ENCODE measurements around the gene ERICH2. TPM values are rescaled to one million over a fixed set of nuclear protein-coding genes. Genes with fewer than 3 reads are reported as not detected.

The ERICH2 gene
- total RNA-seq, 1 donor, result not detected

DNA sequence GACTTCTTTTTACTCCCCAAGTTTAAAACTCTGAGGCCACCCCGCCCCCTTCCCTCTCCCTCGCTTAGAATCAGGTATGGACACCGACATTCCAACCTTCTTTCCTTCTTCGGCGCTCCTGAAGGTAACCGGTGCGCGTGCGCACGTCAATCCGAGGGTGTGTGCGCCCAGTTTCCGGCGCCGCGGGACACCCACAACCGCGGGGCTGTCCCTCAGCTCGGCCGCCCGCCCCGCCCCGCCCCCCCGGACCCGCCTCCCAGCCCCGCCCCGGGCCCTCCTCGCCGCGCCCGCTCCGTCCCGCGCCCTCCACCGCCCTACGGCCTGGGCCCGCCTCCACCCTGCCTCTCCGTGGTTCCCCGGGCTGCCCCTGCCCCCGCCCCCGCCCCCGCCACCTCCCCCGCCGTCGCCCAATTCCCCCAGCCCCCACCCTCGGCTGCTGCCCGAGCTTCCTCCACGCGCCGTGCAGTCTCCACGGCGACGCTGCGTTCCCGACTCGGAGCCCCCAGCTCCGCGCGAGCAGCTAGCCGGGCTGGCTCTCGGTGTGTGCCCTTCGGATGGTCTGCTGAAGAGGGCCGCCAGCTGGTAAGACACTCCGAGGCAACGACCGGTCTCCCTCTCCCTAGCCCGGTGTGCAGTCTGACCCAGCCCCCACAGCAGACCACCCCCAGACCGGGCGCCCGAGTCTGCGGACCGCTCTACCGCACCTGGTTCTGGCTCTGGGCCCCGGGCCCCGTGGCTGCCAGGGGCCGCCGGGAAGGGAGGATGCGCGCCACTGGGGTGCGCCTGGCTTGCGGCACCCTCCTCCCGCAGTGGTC lies 635 bp downstream of the ERICH2 start:
- TF ChIP-seq CTCF (IDR thresholded peaks at IDR 0.05; ENCODE audit: extremely low read depth, low read depth, low read length), result no peak
- Histone ChIP-seq H3K4me2 (ENCODE audit: insufficient read depth, low read length) (peak overlapping the region; percentile 96), H4K20me1 (ENCODE audit: insufficient read depth, low read length) (no peaks in the 10 kb centered on the region), H3K4me1 (ENCODE audit: insufficient read depth, low read length) (peaks cover 6% of the 10 kb centered on the region), H3K9me3 (ENCODE audit: low read depth, low read length) (no peaks in the 10 kb centered on the region), H3K27me3 (ENCODE audit: insufficient read depth, low read length) (peaks cover 18% of the 10 kb centered on the region), H3K79me2 (ENCODE audit: insufficient read depth, low read length) (no peaks in the 10 kb centered on the region), H3K27ac (ENCODE audit: low read depth, low read length) (no peak overlapping the region), H2AFZ (ENCODE audit: low read length) (peak overlapping the region; percentile 92), H3K4me3 (ENCODE audit: insufficient read depth, low read length) (peak overlapping the region; percentile 73), H3K36me3 (ENCODE audit: insufficient read depth, low read length) (no peaks in the 10 kb centered on the region)
- DNase-seq (ENCODE audit: insufficient read length, low spot score, missing footprints), result peak; percentile 91

DNA sequence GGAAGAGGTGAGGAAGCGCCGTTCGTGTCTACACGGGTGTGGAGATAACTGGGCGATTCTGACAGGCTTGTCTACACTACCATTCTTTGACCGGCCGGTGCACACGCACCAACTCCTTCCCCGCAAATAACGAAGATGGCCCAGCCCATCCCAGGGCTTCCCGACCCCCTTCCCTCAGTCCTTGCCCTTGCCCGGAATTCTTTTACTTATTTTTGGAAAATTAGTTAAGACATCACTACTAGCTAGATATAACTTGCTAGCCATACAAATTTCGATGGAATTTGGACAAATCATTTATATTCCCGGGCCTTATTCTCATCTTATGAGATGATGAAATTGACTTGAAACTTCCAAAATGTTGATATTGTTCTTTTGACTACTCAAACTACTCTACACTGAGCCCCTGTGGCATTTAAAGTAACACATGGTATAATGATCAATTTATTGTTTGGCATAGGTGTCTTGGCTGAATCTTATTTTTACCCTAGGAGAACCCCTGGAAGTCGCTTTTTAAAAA lies 1.3 kb downstream of the ERICH2 start:
- peak overlapping the region; percentile 64 for H3K4me2 ChIP-seq (ENCODE audit: insufficient read depth, low read length)
- no peaks in the 10 kb centered on the region for H3K79me2 ChIP-seq (ENCODE audit: insufficient read depth, low read length)
- peaks cover 18% of the 10 kb centered on the region for H3K27me3 ChIP-seq (ENCODE audit: insufficient read depth, low read length)
- H3K36me3 ChIP-seq (ENCODE audit: insufficient read depth, low read length), result no peaks in the 10 kb centered on the region
- H4K20me1 ChIP-seq (ENCODE audit: insufficient read depth, low read length), result no peaks in the 10 kb centered on the region
- no peak for TF ChIP-seq CTCF (IDR thresholded peaks at IDR 0.05; ENCODE audit: extremely low read depth, low read depth, low read length)
- H2AFZ ChIP-seq (ENCODE audit: low read length), result peak overlapping the region; percentile 69
- DNase-seq (ENCODE audit: insufficient read length, low spot score, missing footprints), result no peak
- H3K4me1 ChIP-seq (ENCODE audit: insufficient read depth, low read length), result peaks cover 6% of the 10 kb centered on the region
- no peak overlapping the region for H3K27ac ChIP-seq (ENCODE audit: low read depth, low read length)
- peak overlapping the region; percentile 65 for H3K4me3 ChIP-seq (ENCODE audit: insufficient read depth, low read length)
- H3K9me3 ChIP-seq (ENCODE audit: low read depth, low read length), result no peaks in the 10 kb centered on the region

GRCh38 chr2:170772295-170772694 lies 2.1 kb downstream of the ERICH2 start:
- no peaks in the 10 kb centered on the region for H3K36me3 ChIP-seq (ENCODE audit: insufficient read depth, low read length)
- H3K27ac ChIP-seq (ENCODE audit: low read depth, low read length), result no peak overlapping the region
- H3K79me2 ChIP-seq (ENCODE audit: insufficient read depth, low read length), result no peaks in the 10 kb centered on the region
- no peak for DNase-seq (ENCODE audit: insufficient read length, low spot score, missing footprints)
- no peak for TF ChIP-seq CTCF (IDR thresholded peaks at IDR 0.05; ENCODE audit: extremely low read depth, low read depth, low read length)
- peaks cover 18% of the 10 kb centered on the region for H3K27me3 ChIP-seq (ENCODE audit: insufficient read depth, low read length)
- H3K9me3 ChIP-seq (ENCODE audit: low read depth, low read length), result no peaks in the 10 kb centered on the region
- no peak overlapping the region for H2AFZ ChIP-seq (ENCODE audit: low read length)
- peaks cover 6% of the 10 kb centered on the region for H3K4me1 ChIP-seq (ENCODE audit: insufficient read depth, low read length)
- H3K4me2 ChIP-seq (ENCODE audit: insufficient read depth, low read length), result no peak overlapping the region
- no peak overlapping the region for H3K4me3 ChIP-seq (ENCODE audit: insufficient read depth, low read length)
- H4K20me1 ChIP-seq (ENCODE audit: insufficient read depth, low read length), result no peaks in the 10 kb centered on the region

- DNase-seq (ENCODE audit: insufficient read length, low spot score, missing footprints), result no peak
- H4K20me1 ChIP-seq (ENCODE audit: insufficient read depth, low read length), result no peaks in the 10 kb centered on the region
- H3K36me3 ChIP-seq (ENCODE audit: insufficient read depth, low read length), result no peaks in the 10 kb centered on the region
- H3K27me3 ChIP-seq (ENCODE audit: insufficient read depth, low read length), result peaks cover 18% of the 10 kb centered on the region
- H3K9me3 ChIP-seq (ENCODE audit: low read depth, low read length), result no peaks in the 10 kb centered on the region
- H2AFZ ChIP-seq (ENCODE audit: low read length), result no peak overlapping the region
- no peak overlapping the region for H3K4me3 ChIP-seq (ENCODE audit: insufficient read depth, low read length)
- no peak overlapping the region for H3K4me2 ChIP-seq (ENCODE audit: insufficient read depth, low read length)
- no peak overlapping the region for H3K27ac ChIP-seq (ENCODE audit: low read depth, low read length)
- H3K4me1 ChIP-seq (ENCODE audit: insufficient read depth, low read length), result peaks cover 6% of the 10 kb centered on the region
- TF ChIP-seq CTCF (IDR thresholded peaks at IDR 0.05; ENCODE audit: extremely low read depth, low read depth, low read length), result no peak
- no peaks in the 10 kb centered on the region for H3K79me2 ChIP-seq (ENCODE audit: insufficient read depth, low read length)
Measured at GRCh38 chr2:170774074-170774473, 3.9 kb downstream of the ERICH2 start.

Data from osteoblast (primary cell).